Adrenal gland (tissue), 5 donors: Measurements from ENCODE around the gene SOCS6.

ENCODE experiments used
- CTCF ChIP-seq, 6 experiments: fragments of 450-650 bp in 4 of 6; fragments of 200-600 bp in 2 of 6; sonication (generic) in 1 of 6; IDR thresholded peaks; 1 replicate in 5 of 6; 2 replicates in 1 of 6; pipeline versions ENCODE4 v1.5.1 to v1.8.0; 2016 to 2021; ENCODE audit warnings: antibody characterized with exemption in 6 of 6, mild to moderate bottlenecking in 2 of 6, moderate library complexity in 1 of 6
- POLR2A ChIP-seq, 2 donors: fragments of 450-650 bp; IDR thresholded peaks; one replicate each; pipeline ENCODE4 v1.6.1; 2017; ENCODE audit warnings: antibody characterized with exemption in 2 of 2, mild to moderate bottlenecking in 2 of 2, moderate library complexity in 1 of 2
- donor health status: DM: no; HTN: no; CAD: no.

- TF ChIP-seq CTCF (IDR thresholded peaks at IDR 0.05) (no peak), POLR2A (IDR thresholded peaks at IDR 0.05) (no peak)
Measured at GRCh38 chr18:70330887-70331286, 42.0 kb downstream of the SOCS6 start.
